Suppressor macrophage treated with lipopolysaccharide for 4 hours (primary cell): Measurements from ENCODE around the gene SBDS.
"Not testable (repeated sequence)": the region's sequence is repeated elsewhere in the genome, so short reads cannot be mapped to it uniquely, and the experiment has no call there.

Experiments
- DNase-seq: peaks from one replicate; pipeline ENCODE4 v3.0.0-alpha.2; 2020

The SBDS gene

DNA sequence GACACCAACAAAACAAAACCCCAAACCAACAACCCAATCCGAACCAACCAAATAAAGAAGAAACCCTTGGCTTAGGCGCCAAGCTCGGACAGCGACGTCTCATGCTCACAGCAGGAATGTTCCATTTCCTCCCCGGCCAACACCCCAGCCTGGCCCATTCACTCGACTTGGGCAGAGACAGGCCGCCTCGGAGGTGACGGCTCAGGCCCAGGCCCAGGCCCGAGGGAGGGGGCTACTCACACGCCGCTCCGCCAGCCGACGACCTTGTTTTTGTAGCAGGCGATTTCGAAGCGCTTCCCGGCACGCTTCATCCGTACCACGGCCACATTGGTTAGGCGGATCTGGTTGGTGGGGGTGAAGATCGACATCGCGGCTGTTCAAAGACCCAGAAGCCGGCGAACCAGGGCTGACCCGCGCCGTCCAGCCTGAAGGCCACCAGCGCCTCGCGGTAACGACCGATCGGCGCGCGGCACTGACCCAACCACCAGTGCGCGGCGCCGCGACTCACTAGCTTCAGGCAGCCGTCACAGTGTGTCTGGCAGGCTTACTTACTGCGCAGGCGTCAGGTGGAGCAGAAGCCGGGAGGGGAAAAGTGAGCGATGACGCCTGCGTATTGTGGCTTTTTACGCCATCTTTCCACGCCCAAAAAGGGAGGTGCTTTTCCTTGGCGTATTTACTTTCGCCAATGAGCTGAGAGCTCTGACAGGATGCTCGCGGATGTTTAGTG is at the start of gene SBDS:
Gene SBDS (minus strand): TSS at position 537 of the 727 bp plus-strand sequence. CDS start 169 bp downstream, at position 368.
- DNase-seq: peak; percentile 98

DNA sequence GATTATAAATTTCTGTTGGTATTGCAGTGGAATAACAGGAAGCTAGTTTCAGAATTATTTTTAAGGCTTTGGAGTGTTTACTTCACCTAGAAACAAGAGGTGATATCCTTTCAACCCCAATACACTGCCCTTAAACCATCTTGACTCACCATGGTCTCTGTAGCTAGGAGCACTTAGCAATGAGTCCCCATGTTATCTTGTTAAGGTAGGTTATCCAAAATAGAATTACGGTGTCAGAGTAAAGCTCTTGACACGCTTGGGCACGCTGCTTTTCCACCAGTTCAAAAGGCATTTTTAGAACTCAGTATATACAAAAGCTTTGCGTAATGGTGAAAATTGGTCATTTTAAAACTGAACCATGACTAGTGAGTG is 48.2 kb upstream of the SBDS start:
- not testable (repeated sequence) for DNase-seq

DNA sequence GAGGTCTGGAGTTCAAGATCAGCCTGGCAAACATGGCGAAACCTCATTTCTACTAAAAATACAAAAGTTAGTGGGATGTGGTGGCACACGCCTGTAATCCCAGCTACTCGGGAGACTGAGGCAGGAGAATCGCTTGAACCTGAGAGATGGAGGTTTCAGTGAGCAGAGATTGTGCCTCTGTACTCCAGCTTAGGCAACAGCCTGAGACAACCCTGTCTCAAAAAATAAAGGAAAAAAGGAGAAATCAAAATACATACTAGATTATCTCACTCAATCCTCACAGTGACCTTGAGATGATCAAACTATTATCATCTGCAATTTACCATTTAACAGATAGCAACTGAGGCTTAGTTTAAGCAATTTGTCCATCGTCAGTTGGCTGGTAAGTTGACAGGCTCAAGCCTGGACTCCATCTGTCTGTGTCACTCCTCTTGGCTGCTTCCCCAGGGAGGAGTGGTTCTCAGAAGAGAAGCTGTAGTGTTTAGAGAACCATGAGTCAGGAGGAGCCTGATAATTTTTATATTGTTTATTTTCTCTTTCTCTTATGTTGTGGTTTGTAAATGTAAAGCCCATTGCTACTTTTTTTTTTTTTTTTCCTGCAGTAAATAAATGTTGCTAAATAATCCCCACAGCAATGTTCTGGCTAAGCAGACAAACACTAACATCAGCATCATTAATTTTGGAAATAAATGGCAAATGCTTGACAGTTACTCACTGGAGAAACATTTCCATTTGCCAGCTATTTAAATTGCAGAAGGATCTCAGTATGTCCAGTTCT is 47.6 kb upstream of the SBDS start:
- peak; percentile 39 for DNase-seq

DNA sequence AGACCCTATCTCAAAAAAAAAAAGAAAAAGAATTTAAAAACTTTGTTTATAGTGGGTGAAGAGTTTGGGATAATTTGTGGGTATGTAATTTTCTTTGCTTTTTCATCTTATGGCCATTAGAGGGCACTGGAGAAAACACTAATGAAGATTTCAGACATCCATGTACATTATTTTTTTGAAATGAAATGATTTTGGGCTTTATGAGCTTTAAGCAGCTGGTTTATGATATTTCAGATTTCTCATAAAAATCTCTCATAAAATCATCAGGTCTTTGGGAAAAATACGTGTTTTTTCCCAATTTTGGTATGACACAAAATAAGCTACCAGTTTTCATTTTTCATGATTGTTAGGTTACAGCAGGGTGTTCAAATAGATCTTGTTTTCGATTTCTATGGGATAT is 45.4 kb upstream of the SBDS start:
- not testable (repeated sequence) for DNase-seq

DNA sequence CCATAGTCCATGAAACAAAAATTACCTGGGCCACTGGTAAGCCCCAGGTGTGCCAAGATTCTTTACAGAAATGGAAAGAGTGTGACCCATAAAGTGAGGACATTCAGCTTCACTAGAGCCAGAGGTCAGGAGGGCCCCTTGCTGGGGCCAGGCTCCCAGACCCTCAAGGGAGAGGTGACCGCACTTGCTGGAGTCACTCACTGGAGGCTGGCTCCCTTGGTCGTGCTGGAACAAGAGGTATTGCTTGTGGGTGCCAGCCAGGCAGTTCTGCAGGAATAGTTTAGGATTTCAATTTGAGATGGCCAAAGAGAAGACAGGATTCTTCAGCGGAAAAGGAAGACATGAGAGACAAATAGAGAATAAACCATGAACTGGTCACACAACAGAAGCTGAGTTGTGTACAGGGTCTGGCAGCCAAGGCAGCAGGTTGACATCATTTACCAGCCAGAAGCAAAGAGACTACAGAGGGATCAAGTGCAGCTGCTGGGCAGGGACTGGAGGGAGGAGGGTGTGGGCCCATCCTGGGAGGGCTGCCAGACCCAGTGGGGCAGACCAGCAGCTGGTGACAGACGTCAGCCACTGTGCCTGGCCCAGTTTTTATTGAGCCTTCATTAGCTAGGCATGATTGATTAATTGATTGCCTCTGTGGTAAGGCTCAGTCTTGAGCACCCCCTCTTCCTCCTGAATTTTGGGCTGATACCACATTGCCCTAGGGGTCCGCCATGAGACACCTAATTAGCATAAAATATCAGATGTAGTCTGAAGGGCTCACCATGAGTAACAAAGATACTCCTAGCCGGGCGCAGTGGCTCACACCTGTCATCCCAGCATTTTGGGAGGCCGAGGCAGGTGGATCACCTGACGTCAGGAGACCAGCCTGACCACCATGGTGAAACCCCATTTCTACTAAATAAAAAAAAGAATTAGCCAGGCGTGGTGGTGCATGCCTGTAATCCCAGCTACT is 41.3 kb upstream of the SBDS start:
- not testable (repeated sequence) for DNase-seq

DNA sequence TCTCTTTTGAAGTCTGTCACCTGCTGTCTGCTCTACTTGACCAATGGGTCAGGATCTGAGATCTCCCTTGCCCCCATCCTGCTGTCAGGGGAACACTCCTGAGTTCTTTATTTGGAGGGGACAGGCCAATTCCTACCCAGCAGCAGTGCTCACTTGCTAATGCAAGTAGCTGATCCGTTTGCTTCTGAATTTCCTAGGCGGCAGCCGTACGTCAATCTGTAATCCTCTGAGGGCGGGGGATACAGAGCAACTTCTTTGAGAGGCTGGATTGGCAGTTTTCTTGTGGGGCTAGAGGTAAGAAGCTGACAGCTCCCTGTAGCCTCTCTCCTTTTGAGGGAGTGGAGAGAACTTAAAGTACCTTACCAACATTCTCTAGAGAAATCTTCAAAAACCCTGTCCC is 37.9 kb upstream of the SBDS start:
- no peak for DNase-seq

DNA sequence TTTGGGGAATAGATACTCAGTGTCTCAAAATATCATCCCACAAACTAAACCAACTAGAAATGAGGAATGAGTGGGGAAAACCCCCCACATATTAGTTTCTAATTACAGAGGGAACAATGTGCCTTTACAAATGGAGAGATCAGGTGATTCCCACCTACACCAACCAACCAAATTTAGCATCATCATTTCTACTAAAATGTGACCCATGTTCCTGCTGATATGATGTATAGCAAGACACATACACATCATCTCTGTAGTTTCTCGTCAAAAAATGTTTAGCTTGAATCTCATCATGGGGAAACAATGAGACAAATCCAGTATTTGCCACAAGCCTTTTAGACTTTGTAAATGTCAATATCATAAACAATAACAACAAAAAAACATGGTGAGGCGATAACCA is 36.3 kb upstream of the SBDS start:
- not testable (repeated sequence) for DNase-seq

DNA sequence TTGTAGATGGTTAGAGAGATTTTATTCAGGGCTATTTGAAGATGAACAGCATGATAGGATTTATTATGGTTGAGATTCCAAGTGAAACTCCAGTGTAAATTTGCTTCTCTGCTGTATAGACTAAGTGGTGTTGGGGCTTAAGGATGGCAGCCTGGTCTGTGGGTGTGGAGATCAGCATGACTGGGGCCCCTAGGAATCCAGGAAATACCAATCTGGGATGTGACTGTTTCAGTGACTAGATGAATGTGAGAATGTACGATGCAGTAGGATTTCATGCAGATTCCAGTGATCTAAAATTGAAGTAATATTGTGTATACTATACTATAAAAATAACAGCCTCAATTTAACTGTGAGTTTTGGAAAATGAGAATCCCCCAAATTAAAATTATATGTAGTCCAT is 30.1 kb upstream of the SBDS start:
- DNase-seq: not testable (repeated sequence)

DNA sequence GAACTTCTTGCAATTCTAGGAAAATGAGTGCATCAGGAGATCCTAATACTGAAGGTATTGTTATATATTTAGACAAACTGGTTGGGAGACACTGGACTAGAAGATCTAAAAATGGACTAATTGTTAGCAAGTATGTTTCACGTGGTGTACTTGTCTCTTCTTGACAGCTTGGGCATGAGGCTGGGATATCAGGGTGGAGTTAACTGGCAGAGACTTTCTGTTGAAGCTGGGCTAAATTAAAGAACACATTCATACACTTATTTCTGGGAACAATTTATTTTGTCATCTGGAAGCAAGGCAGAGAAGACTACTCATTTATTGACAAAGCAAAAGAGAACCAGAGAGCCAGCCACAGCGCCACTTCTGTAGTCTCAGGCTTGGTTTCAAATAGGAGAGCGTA is 27.1 kb upstream of the SBDS start:
- no peak for DNase-seq

DNA sequence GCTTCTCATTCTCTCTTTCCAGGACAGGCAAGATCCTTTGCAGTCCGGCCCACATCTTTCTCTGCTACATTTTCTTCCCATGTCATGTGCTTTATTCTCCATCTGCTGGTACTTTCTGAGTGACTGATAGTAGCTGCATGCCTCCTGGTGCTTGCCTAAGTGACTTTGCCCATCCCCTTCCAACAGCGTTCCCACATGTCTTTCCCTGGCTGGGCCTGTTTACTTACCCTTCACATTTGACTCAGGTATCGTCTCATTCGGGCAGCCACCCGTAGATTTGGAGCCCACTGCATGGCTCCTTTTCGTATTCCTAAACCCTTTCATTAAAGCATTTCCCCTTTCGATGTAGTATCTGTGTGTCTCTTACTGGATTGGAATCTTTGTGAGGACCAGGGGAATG is 25.9 kb upstream of the SBDS start:
- no peak for DNase-seq

DNA sequence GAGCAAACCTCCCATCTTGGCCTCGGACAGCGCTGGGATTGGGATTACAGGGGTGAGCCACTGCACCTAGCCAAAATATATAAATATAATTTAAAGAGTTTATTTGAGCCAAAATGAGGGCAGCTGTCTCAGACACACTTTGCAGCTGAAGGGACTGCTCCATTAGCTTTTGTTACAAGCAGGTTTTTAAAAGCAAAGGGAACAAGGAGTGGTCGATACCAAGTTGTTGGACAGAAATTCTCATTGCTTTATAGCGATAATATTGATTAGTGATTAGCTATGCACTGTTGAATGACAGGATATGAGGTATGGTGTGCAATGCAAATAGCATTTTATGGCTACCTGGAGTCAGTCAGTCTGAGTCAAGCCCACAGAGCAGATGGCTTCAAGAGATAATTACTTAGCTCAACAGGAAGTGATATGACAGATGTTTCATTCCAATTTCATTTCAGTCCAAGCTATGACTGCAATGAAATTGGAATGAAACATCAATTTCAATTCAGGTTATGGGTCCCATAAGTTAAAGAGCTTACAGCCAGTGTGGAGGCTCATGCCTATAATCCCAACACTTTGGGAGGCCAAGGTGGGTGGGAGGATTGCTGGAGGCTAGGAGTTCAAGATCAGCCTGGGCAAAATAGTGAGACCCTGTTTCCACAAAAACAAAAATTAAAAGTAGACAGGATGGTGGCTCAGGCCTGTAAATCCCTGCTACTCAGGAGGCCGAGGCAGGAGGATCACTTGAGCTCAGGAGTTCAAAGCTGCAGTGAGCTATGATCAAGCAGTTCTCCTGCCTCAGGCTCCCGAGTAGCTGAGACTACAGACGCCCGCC is 24.4 kb upstream of the SBDS start:
- no peak for DNase-seq

DNA sequence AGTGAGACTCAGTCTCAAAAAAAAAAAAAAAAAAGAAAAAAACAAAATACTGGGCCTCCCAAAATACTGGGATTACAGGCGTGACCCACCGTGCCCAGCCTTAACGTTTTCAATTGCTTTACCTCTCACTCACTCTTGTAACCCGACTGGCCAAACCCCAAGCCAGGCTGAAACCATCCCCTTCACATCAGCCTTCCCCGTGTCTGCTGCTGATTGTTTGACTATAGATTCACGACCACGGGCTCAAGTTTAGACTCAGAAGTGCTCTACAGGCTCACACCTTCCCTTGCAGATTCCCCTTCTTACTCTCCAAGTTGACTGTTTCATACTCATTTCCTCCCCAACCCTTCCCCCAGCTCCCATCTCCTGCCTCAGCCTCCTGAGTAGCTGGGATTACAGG is 23.6 kb upstream of the SBDS start:
- no peak for DNase-seq

DNA sequence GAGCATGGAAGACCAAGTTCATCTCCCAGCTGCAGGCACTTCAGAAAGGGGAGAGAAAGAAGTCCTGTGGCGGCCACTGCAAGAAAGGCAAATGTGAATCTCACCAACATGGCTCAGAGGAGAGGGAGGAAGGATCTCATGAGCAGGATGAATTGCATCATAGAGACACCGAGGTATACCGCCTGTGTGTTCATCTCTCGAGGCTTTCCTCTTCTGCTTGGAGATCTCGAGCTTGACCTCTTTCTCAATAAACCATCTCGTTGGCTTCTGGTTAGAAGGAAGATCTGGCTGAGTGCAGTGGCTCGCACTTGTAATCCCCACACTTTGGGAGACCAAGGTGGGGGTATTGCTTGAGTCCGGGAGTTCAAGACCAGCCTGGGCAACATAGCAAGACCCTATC is 22.6 kb upstream of the SBDS start:
- DNase-seq: not testable (repeated sequence)

DNA sequence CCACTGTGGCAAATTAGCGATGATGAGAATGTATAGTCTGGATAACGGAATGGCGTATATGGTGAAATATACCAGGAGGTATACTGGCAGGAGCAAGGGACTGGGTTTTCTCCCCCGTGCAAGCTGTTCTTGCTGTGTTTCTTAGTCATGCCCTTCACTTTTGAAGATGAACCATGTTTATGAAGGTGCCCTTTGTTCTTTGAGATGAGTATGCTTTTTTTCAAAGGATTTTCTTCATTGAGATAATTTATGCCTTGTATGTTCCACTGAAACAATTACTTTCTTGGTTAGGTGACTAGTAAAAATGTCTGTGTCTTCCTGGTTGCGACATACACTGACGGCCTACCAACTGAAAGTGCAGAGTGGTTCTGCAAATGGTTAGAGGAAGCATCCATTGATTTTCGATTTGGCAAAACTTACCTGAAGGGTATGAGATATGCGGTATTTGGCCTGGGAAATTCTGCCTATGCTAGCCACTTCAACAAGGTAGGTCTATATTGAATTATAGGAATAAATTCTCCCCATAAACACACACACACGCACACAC is 18.8 kb upstream of the SBDS start:
- DNase-seq: not testable (repeated sequence)

DNA sequence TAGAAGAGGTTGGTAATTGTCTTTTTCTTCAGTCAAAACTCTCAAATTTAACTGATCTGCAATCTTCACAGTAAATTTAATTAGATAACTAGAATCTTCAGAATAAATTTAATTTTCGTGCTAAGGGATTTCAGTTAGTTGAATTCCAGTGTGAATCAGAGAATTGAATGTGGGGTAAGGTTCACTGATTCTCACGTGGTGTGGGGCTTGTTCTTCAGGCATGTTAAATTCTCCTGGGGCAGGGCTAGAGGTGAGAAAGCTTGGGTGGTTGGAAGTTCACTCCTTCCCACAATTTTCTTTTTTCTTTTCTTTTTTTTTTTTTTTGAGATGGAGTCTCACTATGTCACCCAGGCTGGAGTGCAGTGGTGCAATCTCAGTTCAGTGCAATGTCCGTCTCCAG is 14.3 kb upstream of the SBDS start:
- DNase-seq: not testable (repeated sequence)

DNA sequence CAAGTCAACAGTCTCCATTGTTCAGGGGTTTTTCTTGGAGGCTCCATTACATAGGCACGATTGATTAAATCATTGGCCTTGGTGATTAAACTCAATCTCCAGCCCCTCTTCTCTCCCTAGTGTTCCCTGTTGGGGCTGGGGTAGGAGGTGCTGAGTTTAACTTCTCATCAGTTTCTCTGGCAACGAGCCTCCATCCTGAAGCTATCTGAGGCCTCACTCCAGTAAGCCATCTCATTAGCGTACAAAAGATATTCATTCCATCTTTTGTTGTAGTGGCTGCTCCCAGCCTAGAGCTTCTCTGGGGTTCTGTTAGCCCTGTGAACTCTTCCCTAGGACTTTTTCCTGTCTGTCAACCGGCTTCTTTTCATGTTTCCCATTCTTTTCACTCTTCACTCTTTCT is 12.9 kb upstream of the SBDS start:
- no peak for DNase-seq

DNA sequence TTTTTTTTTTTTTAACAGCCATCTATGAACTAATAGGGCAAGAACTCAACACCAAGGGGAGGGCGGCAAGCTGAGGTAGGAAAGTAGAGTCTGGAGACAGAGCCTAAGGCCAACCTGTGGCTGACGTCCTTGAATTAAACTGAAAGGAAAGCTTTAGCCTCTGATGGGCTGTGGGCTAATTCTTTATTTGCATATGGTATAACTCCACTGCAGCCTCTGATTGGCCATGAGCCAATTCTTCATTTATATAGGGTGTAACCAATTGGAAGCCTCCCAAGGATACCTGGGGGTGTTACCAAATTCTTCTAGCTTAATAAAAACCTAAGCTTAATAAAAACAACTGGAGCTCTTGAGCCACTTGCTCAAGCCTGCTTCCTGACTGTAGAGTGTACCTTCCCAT is 11.6 kb upstream of the SBDS start:
- DNase-seq: no peak

DNA sequence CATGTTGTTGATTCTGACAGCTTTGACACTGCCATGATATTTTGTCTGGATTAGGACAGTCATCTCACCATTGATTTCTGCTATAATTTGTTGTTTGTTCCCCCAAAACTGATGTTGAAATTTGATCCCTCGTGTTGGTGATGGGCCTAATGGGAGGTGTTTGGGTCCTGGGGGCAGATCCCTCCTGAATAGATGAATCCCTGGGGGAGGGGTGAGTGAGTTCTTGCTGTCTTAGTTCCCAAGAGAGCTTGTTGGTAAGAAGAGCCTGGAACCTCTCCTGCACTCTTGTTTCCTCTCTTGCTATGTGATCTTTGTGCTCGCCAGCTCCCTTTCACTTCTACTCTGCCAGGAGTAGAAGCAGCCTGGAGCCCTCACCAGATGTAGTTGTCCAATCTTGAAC is 8.8 kb upstream of the SBDS start:
- not testable (repeated sequence) for DNase-seq

DNA sequence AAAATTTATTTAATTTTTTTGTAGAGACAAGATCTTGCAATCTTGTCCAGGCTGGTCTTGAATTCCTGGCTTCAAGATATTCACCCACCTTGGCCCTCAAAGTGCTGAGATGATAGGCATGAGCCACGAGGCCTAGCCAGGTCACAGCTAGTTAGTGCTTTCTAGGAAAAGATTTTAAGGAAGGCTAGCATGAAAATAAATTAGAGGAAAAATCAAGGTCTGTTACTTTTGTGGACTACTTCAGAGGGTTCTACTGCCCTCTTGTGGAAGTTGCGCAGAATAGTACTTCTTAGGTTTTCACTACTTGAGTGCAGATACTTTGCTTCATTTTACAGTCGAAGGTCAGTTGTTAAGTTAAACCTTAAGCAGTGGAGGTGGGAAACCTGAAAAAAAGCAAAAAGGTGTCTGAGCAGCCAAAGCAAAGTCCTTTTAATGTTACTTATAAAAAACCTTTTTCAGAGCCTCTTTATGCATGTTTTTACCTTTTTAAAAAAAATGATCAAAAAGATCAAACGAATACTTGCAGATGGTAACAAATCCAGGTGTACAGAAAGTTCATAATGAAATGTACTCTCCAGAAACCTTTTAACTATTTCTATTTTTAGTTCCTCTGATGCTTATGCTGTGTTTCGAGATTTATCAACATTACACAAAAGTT is 5.3 kb upstream of the SBDS start:
- DNase-seq: not testable (repeated sequence)

DNA sequence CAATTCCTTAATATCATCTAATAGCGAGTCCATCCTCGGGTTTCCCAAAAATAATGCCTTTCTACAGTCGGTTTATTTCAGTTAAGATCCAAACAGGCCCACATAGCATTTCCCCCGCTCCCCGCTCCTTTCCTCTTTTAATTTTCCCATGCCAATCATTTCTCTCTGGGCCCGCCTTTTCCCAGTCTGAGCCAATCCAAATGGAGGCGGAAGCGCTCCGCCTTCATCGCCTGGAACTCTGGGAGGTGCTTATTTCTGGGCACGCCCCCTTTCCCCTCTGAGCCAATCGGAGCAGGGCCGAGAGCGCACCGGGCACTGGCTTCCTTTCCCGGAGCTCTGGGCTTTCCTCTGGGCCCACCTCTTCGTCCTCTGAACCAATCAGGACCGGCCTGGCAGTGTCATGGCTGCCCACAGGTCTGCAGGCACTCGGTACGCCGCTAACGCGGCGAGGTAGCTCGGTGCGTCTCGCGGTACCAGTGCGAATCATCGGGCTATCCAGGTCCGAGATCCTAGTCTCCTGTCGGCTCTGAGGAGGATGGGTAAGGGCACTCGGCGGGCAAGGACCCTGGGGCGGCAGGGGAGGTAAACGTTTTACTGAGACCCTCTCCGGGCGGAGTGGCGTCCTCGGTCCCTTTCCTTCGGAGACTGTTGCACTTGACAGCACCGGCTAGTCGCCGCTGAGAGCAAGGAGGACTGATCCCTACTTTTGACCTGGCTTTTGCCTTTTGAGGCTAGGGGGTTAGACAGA is 1.2 kb upstream of the SBDS start, which contains the start of gene TYW1:
Gene TYW1 (plus strand): TSS at position 390 of the 748 bp plus-strand sequence. CDS start 146 bp downstream, at position 536.
- peak; percentile 98 for DNase-seq

DNA sequence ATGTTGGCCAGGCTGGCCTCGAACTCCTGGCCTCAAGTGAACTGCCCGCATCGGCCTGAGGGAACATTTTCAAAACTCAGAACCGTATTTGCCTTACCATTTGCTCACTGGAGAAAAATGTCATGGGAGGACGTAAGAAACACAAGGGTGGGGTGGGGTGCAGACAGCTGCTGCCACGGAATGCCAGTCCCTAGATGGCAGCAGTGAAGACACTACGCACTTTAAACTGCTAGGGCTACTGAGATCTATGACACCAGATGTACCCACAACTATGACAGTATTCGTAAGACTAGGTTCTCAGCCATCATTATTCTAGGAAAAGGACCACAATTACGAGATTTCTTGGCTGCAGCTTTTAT is 716 bp downstream of the SBDS start:
- peak; percentile 56 for DNase-seq
